Measurements from ENCODE around the gene TMEM11. TPM values are rescaled to one million over a fixed set of nuclear protein-coding genes. Genes with fewer than 3 reads are reported as not detected.

TMEM11 gene
- polyA plus RNA-seq, 1 experiment: 69.5 TPM

GRCh38 chr17:21157586-21158370, 56.2 kb downstream of the TMEM11 start:
- POLR2A ChIA-PET: no interaction called here
- H3K36me3 ChIP-seq (ENCODE audit: control insufficient read depth, insufficient read depth, low read length): no peaks in the 10 kb centered on the region
- no peaks in the 10 kb centered on the region for H3K27me3 ChIP-seq (ENCODE audit: control insufficient read depth, insufficient read depth, low read length)
- no peak overlapping the region for H3K4me3 ChIP-seq (ENCODE audit: low read depth, low read length)
- TF ChIP-seq CTCF (IDR thresholded peaks at IDR 0.05; ENCODE audit: insufficient read depth, low read depth, low read length): no peak
- DNase-seq (ENCODE audit: low read depth): no peak
- CTCF ChIA-PET: interaction anchor here (1.9 kb wide), 1 partner anchor 122 kb away, joined by 5 read pairs; no protein-coding TSS in a partner anchor

- no peak for DNase-seq (ENCODE audit: low read depth)
- ChIA-PET CTCF (no interaction called here), POLR2A (no interaction called here)
- Histone ChIP-seq H3K4me3 (ENCODE audit: low read depth, low read length) (no peak overlapping the region), H3K27me3 (ENCODE audit: control insufficient read depth, insufficient read depth, low read length) (no peaks in the 10 kb centered on the region), H3K36me3 (ENCODE audit: control insufficient read depth, insufficient read depth, low read length) (no peaks in the 10 kb centered on the region)
- TF ChIP-seq CTCF (IDR thresholded peaks at IDR 0.05; ENCODE audit: insufficient read depth, low read depth, low read length): no peak
Measured at GRCh38 chr17:21152731-21153130, 61.2 kb downstream of the TMEM11 start.

- ChIA-PET CTCF (interaction anchor here (0.8 kb wide), 1 partner anchor 68 kb away, joined by 4 read pairs; no protein-coding TSS in a partner anchor), POLR2A (no interaction called here)
- DNase-seq (ENCODE audit: low read depth): no peak
- TF ChIP-seq CTCF (IDR thresholded peaks at IDR 0.05; ENCODE audit: insufficient read depth, low read depth, low read length): no peak
- H3K36me3 ChIP-seq (ENCODE audit: control insufficient read depth, insufficient read depth, low read length): no peaks in the 10 kb centered on the region
- no peaks in the 10 kb centered on the region for H3K27me3 ChIP-seq (ENCODE audit: control insufficient read depth, insufficient read depth, low read length)
- no peak overlapping the region for H3K4me3 ChIP-seq (ENCODE audit: low read depth, low read length)
Measured at GRCh38 chr17:21149621-21150020, 64.3 kb downstream of the TMEM11 start.

Small RNA genes lying within 50 kb of the gene (small RNA-seq; reads per million reads assigned to genes)
- gene RN7SL426P (ENCODE audit: insufficient read length, low read depth, low replicate concordance): not detected

Other genes starting within 250 kb of the TMEM11 start
- gene USP22, start 171.2 kb downstream of the TMEM11 start, polyA plus RNA-seq (2011; rRNA removed): 169 and 212 TPM in 2 replicates
- 33.8 and 47.0 TPM in 2 replicates for gene DHRS7B, start 87.2 kb downstream of the TMEM11 start, polyA plus RNA-seq (2011; rRNA removed)
- gene NATD1, start 39.2 kb upstream of the TMEM11 start, polyA plus RNA-seq (2011; rRNA removed): 7.9 and 13.3 TPM in 2 replicates
- 22.9 and 41.8 TPM in 2 replicates for gene MAP2K3, start 70.5 kb upstream of the TMEM11 start, polyA plus RNA-seq (2011; rRNA removed)
- gene KCNJ12, start 162.2 kb upstream of the TMEM11 start, polyA plus RNA-seq (2011; rRNA removed): 0.05 and 0.13 TPM in 2 replicates

Measured in BJ (cell line).